ENCODE data around the gene BMF.

- no peak for TF ChIP-seq POLR2A (IDR thresholded peaks at IDR 0.05)
- TF ChIP-seq CTCF (IDR thresholded peaks at IDR 0.05) = no peak
These were observed 44.3 kb downstream of the BMF start for GRCh38 chr15:40064231-40064894.
